ENCODE results near the gene KRTAP3-2. TPM values are rescaled to one million over a fixed set of nuclear protein-coding genes. Genes with fewer than 3 reads are reported as not detected.
"Not testable (repeated sequence)": the region's sequence is repeated elsewhere in the genome, so short reads cannot be mapped to it uniquely, and the experiment has no call there.

The KRTAP3-2 gene
- total RNA-seq: not detected

DNA sequence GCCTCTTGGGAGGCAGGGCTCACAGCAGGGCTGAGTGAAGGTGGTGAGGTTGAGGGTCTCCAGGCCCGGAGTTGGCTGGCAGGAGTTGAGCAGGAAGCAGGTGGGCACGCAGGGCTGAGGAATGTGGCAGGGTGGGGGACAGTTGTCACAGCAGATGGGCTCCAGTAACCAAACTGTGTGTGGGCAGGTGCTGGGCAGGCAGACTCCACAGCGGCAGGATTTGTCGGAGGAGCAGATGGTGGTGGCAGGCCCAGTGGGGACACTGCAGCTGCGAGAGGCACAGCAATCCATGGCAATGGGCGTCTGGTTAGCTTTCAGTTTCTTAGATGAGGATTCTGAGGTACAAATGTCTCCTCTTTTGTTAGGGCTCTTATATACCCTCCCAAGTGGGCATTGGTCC lies at the start of gene KRTAP3-2:
Gene KRTAP3-2 (minus strand): TSS at position 344 of the 400 bp plus-strand sequence. CDS start 53 bp downstream, at position 291.
- DNase-seq (ENCODE audit: low spot score); ATAC-seq; intact Hi-C loops (cut with DNase I): not testable (repeated sequence)

DNA sequence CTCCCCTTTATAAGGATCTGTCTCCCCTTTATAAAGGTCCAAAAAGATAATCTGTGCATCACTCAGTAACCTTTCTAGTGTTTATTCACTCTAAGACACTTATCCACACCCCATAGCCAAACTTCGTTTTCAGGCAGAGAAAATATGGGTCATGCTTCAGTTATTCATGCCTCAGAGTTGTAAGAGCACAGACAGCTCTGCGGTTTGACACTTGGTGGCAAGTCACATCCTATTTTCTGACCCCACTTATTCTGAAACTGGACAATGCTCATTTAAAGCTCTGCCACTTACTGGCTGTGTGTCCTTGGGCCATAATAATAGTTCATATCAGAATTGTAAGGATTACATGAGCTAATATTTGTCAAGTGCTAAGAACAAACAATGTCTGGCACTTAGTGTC lies 49.4 kb upstream of the KRTAP3-2 start:
- intact Hi-C loops (cut with DNase I): no loop called here
- no peak for DNase-seq (ENCODE audit: low spot score)
- no peak for ATAC-seq

DNA sequence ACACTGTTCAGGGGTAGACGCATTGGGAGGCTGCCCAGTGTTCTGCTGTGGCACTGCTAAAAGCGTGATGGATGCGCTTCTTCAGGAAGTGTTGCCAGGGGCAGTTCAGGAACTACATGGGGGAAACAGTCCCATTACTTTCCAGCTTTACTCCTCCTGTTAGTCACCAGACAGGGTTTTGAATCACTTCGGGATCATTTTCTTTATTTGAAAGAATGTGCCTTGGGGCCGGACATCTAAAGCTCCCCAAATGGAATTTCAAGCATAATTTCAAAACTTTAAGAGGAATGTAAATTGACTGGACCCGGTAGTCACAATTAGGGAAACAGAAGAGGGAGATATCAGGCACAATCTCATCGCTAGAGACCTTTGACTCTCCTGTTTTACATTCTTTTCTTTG lies 48.7 kb upstream of the KRTAP3-2 start:
- DNase-seq (ENCODE audit: low spot score): no peak
- intact Hi-C loops (cut with DNase I): no loop called here
- ATAC-seq: no peak

DNA sequence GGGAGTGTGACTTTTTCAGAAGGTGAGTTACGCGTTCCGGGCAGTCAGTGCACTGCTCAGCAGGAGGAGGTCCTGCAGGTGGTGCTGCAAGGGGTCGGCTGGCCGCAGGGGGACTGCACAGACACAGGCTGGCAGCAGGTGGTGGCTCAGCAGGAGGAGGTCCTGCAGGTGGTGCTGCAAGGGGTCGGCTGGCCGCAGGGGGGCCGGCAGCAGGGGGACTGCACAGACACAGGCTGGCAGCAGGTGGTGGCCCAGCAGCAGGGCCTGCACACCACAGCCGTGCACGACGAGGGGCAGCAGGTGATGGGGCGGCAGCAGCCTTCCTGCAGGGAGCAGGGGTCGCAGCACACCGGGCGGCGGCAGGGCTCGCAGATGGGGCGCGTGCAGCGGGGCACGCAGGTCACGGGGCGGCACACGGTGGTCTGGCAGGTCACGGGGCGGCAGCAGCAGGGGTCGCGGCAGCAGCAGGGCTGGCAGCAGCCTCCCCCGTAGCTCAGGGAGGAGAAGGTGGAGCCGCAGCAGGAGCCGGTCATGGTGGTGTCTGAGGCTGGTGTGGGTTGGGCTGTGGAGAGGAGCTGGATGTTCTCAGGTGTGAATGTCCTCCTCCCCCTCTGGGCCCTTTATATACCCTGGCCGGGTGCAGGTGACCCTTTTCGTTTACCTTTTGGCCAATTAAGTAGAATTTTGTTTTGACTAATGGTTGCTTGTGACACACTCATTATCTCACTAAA lies 47.2 kb upstream of the KRTAP3-2 start, which contains the start of gene KRTAP2-1:
Gene KRTAP2-1 (minus strand): TSS at position 582 of the 731 bp plus-strand sequence. CDS start 49 bp downstream, at position 533.
- intact Hi-C loops (cut with DNase I); DNase-seq (ENCODE audit: low spot score); ATAC-seq: not testable (repeated sequence)

DNA sequence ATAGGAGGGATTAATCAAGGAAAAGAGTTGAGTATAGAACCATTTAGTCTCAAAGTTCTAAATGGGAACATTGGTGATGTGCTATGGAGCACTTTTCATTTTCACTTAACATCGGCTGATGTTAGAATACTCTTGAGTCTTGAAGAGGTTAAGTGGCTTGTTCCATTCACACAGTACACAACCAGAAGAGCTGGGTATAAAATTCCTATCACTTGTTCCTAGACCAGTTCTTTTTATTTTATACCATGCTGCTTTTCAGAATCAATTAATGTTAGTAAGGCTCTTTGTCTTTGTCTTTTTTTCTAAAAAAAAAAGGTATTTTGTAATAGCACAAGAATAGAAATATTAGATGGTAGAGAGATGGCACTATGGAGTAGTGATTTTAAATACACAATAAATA lies 43.2 kb upstream of the KRTAP3-2 start:
- intact Hi-C loops (cut with DNase I): no loop called here
- ATAC-seq (no peak), DNase-seq (ENCODE audit: low spot score) (no peak)

DNA sequence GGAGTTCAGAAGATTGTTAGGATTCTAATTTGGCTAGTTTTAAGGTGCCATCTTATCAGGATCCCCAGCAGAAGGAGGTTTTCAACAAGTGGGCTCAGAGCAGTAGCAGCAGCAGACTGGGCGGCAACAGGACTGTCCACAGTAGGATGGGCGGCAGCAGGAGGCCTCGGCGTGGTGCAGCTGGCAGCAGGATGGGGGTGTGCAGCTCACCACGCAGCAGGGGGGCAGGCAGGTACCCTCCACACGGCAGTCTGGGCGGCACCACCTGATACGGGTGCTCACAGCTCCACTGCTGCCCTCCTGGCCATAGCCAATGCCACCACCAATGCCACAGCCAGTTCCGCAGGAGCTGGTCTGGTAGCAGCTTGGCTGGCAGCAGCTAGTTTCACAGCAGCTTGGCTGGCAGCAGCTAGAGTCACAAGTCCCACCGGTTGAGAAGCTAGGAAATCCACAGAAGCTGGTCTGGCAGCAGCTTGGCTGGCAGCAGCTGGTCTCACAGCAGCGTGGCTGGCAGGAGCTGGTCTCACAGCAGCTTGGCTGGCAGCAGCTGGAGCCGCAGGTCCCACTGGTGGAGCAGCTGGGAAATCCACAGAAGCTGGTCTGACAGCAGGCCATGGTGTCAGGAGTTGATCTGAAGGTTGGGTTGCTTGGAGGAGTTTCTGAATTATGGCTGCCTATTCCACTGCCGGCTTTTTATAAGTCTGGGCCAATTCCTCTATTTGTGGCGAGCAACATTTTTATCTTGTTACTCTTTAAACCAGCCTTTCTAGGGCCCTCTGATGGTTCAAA lies 41.3 kb upstream of the KRTAP3-2 start, which contains the start of gene KRTAP1-1:
Gene KRTAP1-1 (minus strand): TSS at position 668 of the 789 bp plus-strand sequence. CDS start 53 bp downstream, at position 615.
- intact Hi-C loops (cut with DNase I); DNase-seq (ENCODE audit: low spot score); ATAC-seq: not testable (repeated sequence)

DNA sequence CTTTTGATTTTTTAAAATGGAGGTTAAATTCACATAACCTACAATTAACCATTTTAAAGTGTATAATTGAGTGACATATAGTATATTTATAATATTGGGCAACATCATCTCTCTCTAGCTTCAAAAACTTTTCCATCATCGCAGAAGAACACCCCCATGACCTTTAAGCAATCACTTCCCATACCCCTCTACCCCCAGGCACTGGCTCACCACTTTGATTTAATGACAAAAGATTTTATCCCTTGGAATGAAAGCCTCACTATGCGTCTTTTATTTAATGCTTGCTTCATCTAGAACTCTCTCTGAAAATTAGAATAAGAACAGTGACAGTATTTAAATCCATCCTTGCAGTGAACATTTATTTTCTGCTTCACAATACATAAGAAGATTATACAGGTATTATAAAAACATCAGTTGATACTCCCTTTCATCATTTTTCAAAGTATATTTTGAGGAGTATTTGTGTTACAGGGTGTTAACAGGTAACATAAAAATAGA lies 38.2 kb upstream of the KRTAP3-2 start:
- no peak for DNase-seq (ENCODE audit: low spot score)
- ATAC-seq: no peak
- intact Hi-C loops (cut with DNase I): no loop called here

DNA sequence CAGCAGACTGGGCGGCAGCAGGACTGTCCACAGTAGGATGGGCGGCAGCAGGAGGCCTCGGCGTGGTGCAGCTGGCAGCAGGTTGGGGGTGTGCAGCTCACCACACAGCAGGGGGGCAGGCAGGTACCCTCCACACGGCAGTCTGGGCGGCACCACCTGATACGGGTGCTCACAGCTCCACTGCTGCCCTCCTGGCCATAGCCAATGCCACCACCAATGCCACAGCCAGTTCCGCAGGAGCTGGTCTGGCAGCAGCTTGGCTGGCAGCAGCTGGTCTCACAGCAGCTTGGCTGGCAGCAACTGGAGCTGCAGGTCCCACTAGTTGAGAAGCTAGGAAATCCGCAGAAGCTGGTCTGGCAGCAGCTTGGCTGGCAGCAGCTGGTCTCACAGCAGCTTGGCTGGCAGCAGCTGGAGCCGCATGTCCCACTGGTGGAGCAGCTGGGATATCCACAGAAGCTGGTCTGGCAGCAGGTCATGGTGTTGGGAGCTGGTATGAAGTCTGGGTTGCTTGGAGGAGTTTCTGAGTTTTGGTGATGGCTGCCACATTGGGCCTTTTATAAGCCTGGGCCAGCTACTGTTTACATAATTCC lies 34.7 kb upstream of the KRTAP3-2 start, which contains the start of gene KRTAP1-3:
Gene KRTAP1-3 (minus strand): TSS at position 529 of the 590 bp plus-strand sequence. CDS start 53 bp downstream, at position 476.
- DNase-seq (ENCODE audit: low spot score); ATAC-seq; intact Hi-C loops (cut with DNase I): not testable (repeated sequence)

DNA sequence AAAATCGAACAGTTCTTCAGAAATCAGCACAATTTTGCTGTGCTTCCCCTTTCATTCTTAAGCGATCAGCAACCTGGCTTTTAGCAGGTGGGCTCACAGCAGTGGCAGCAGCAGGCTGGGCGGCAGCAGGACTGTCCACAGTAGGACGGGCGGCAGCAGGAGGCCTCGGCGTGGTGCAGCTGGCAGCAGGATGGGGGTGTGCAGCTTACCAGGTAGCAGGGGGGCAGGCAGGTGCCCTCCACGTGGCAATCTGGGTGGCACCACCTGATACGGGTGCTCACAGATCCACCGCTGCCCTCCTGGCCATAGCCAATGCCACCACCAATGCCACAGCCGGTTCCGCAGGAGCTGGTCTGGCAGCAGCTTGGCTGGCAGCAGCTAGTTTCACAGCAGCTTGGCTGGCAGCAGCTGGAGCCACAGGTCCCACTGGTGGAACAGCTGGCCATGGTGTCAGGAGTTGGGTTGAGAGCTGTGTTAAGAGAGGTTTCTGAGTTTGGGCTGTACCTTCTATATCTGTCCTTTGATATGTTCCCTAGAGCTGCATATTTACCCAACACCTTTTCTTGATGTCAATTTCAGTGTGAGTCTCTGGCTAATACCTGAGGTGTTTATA lies 30.0 kb upstream of the KRTAP3-2 start, which contains the start of gene KRTAP1-4:
Gene KRTAP1-4 (minus strand): TSS at position 563 of the 613 bp plus-strand sequence. CDS start 117 bp downstream, at position 446.
- no peak for DNase-seq (ENCODE audit: low spot score)
- intact Hi-C loops (cut with DNase I): no loop called here
- no peak for ATAC-seq

DNA sequence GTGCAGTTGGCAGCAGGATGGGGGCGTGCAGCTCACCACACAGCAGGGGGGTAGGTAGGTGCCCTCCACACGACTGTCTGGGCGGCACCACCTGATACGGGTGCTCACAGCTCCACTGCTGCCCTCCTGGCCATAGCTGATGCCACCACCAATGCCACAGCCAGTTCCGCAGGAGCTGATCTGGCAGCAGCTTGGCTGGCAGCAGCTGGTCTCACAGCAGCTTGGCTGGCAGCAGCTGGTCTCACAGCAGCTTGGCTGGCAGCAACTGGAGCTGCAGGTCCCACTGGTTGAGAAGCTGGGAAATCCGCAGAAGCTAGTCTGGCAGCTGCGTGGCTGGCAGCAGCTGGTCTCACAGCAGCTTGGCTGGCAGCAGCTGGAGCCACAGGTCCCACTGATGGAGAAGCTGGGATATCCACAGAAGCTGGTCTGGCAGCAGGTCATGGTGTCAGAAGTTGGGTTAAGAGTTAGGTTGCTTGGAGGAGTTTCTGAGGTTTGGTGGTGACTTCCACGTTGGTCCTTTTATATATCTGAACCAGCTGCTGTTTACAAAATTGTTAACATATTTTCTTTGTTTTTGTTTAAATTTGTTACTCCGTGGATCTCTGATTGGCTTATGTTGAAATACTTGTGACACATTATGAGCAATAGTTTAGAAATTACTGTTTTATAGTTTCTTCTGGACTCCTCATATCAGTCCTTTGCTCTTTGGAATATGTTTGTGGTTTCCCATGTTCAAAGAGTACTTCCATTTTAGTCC lies 27.2 kb upstream of the KRTAP3-2 start, which contains the start of gene KRTAP1-5:
Gene KRTAP1-5 (minus strand): TSS at position 494 of the 757 bp plus-strand sequence. CDS start 53 bp downstream, at position 441.
- no peak for ATAC-seq

DNA sequence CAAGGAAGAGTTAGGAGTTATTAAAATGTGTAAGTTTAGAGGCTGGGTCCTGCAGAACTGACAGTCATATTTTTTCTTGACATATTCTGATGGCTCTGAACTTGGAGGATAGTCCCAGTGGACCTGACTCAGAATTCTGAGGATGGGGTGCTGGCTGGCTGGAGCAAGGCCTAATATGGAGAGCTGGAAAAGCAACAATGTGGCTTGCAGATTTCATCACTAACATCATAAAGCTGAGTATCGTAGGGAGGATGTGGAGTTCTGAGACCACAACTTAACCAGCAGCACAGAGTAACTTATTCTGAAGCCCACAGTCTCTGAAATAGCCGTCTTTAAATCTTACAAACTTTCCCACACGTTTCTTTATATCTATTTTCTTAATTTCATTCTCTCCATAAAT lies 25.0 kb upstream of the KRTAP3-2 start:
- DNase-seq (ENCODE audit: low spot score): no peak
- no peak for ATAC-seq
- intact Hi-C loops (cut with DNase I): no loop called here

More for the DNA sequence above, 27.2 kb upstream of the KRTAP3-2 start, which contains the start of gene KRTAP1-5:
- intact Hi-C loops (cut with DNase I): no loop called here
- DNase-seq (ENCODE audit: low spot score): no peak

DNA sequence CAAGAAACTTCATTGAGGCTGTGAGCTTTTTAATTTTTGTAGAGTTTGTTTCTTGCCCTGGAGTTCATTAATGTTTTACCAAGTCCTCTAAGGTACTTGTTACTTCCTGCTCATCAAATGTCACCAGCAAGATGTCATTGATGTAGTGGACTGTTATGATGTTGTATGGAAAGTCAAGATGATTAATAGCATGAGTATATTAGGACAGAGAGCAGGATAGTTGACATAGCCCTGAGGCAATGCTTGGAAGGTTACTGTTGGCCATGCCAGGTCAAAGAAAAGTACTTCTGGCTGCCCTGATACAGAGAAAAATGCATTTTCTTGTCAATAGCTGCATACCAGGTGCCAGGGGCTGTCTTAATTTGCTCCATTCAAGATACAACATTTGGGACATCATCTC lies 20.6 kb upstream of the KRTAP3-2 start:
- intact Hi-C loops (cut with DNase I): no loop called here
- ATAC-seq (no peak), DNase-seq (ENCODE audit: low spot score) (no peak)

DNA sequence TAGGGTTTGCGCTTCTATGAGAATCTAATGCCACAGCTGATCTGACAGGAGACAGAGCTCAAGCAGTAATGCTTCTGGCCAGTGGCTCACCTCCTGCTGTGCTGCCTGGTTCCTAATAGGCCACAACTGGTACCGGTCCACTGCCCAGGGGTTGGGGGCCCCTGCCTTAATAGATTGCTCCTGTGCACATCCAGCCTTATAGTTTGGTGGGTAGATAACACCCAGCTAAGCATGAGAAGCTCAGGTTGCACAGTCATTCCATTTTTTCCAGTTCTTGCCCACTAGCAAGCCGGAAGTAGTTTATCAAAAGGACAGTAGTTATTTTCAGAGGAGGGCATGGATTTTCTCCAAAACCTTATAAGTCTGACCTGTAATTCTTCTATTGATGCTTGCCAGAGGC lies 19.7 kb upstream of the KRTAP3-2 start:
- intact Hi-C loops (cut with DNase I): no loop called here
- no peak for DNase-seq (ENCODE audit: low spot score)
- ATAC-seq: no peak

DNA sequence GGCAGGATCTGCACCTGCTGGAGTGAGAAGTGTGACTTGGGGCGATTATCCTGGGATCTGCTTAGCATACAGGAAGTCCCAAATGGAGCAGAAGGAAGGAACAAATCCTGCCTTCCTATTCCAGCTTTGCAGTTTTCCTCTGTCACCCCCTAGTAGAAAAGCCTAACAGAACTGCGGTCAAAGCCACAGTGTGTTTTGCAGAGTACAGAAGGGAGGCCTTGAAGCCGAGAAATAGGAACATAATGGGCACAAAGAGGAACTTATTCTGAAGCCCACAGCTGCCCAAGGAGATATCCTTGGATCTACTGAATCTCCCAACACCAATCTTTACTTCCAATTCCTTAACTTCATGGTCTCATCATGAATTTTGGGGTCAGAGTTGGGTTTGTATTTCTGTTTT lies 18.8 kb upstream of the KRTAP3-2 start:
- DNase-seq (ENCODE audit: low spot score) (no peak), ATAC-seq (no peak)
- intact Hi-C loops (cut with DNase I): no loop called here

DNA sequence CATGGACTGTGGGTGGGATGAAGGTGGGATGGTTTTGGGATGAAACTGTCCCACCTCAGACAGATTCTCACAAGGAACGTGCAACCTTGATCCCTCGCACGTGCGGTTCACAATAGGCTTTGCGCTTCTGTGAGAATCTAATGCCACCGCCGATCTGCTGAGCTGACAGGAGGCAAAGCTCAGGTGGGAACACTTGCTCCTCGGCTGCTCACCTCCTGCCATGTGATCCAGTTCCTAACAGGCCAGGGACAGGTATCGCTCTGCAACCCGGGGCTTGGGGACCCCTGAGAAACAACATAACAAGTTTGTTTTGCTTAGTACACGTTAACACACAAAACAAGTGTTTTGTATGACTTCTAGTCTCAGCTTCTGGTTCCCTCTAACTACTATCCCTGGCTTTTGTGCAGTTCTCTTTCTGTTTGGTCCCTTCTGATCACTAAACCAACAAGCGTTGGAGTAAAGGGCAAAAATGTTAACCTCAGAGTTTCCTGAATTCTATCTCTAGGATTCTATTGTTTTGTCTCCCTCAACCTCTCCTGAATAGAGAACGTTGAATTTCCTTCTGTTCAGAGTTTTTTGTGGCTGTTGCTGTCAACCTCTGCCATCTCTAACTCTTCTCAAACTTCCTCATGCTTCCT lies 17.0 kb upstream of the KRTAP3-2 start:
- intact Hi-C loops (cut with DNase I): no loop called here
- DNase-seq (ENCODE audit: low spot score) (no peak), ATAC-seq (no peak)

DNA sequence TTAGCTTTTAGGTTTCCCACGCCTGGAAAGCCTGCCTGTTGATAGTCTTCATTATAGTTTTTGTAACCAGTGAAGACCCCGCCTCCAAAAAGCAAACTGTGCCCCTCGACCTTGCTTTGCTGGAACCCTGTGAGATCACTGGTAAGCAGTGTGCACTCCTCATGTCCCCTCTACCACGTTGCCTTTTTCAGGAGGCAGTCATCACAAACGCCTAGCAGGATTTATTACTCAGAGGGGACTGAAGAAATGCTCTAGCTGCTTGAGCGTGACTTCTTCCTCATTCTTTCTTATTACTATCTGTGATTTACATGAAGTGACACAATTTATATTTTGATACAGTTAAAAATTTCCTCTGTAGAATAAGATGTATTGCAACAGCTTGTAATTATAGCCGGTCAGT lies 15.7 kb upstream of the KRTAP3-2 start:
- intact Hi-C loops (cut with DNase I): no loop called here
- ATAC-seq: no peak

DNA sequence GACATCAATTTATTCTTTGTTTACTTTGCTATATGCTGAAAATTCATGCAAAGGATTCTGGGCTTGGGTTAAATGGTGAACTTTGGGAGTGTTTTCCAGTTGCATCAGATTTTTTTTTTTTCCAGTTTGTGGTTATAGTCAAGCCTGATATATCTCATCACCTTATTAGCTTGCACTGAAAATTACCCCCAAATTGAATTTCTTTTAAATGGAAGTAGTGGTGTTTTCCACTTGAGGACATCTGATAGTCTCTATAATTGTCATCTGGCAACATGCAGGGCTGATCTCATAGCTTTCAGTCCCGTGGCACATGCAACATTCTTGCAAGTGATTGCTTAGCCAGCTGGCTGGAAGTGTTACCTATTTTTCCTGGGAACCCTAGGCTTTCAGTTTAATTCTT lies 13.9 kb upstream of the KRTAP3-2 start:
- no peak for DNase-seq (ENCODE audit: low spot score)
- intact Hi-C loops (cut with DNase I): no loop called here
- no peak for ATAC-seq

More for the DNA sequence above, 15.7 kb upstream of the KRTAP3-2 start:
- DNase-seq (ENCODE audit: low spot score): no peak
